Kidney (tissue), 14 donors: Measurements from ENCODE around the gene CLCN5. TPM values are rescaled to one million over a fixed set of nuclear protein-coding genes. Genes with fewer than 3 reads are reported as not detected.
A peak's percentile ranks its signal among the peaks of the same experiment; 100 is the strongest.

Source experiments
- DNase-seq, 5 donors: peaks; one replicate each; pipeline ENCODE4 v3.0.0-alpha.2; 2013 to 2020
- FAIRE-seq: peaks from 2 replicates; lab custom pipeline; 2012; peaks lifted over from hg19 to GRCh38; lab: Jason Lieb, UNC
- H3K27ac ChIP-seq, 2 donors: one replicate each; pipeline ENCODE4 v1.7.0; 2013; ENCODE audit warnings: low read depth in 2 of 2, low read length in 2 of 2, inconsistent platforms in 1 of 2
- H3K27me3 ChIP-seq: one replicate; pipeline ENCODE4 v1.7.1; 2013; ENCODE audit warnings: low read length, inconsistent platforms; ENCODE audit not compliant: control insufficient read depth, insufficient read depth
- H3K36me3 ChIP-seq, 3 donors: one replicate each; pipeline versions ENCODE4 v1.7.0 to v1.7.1; 2013; ENCODE audit warnings: low read length in 3 of 3, control low read depth in 1 of 3, inconsistent platforms in 1 of 3; ENCODE audit not compliant: insufficient read depth in 3 of 3, control insufficient read depth in 2 of 3
- H3K4me1 ChIP-seq, 3 donors: one replicate each; pipeline versions ENCODE4 v1.7.0 to v1.7.1; 2013; ENCODE audit warnings: low read length in 3 of 3, inconsistent platforms in 1 of 3, low read depth in 1 of 3; ENCODE audit not compliant: control insufficient read depth in 2 of 3, insufficient read depth in 2 of 3
- H3K4me3 ChIP-seq, 3 donors: one replicate each; pipeline versions ENCODE4 v1.7.0 to v1.8.1; 2013; ENCODE audit warnings: low read length in 3 of 3, control low read depth in 1 of 3, inconsistent platforms in 1 of 3
- H3K9ac ChIP-seq, 3 donors: one replicate each; pipeline versions ENCODE4 v1.7.0 to v1.7.1; 2013; ENCODE audit warnings: low read length in 3 of 3, control low read depth in 1 of 3, inconsistent platforms in 1 of 3
- H3K9me3 ChIP-seq, 3 donors: one replicate each; pipeline versions ENCODE4 v1.7.0 to v1.7.1; 2013; ENCODE audit warnings: low read length in 3 of 3, control low read depth in 1 of 3, inconsistent platforms in 1 of 3; ENCODE audit not compliant: control insufficient read depth in 2 of 3, insufficient read depth in 1 of 3
- CTCF ChIP-seq: IDR thresholded peaks from 3 replicates; pipeline ENCODE4 v1.5.1; 2012; ENCODE audit warnings: mild to moderate bottlenecking, moderate library complexity, borderline replicate concordance; ENCODE audit not compliant: insufficient read depth; ENCODE audit errors: extremely low read depth
- intact Hi-C: fragments of 100-400 bp; cut with DNase I; formaldehyde crosslinking; loops from one replicate; pipeline ENCODE4 v1.11.1; 2022
- polyA plus RNA-seq: library from polyadenylated mRNA; stranded (reverse); fragments of 350-450 nt; fragmentation: Illumina TruSeq; extraction: RNeasy Lipid Tissue Mini Kit (QIAGEN cat#74804); gene quantifications from one replicate; pipeline ENCODE4 v1.2.3, GENCODE V29; 2014; ENCODE audit warnings: low read depth, low replicate concordance; ENCODE audit not compliant: insufficient read depth
- total RNA-seq: library from RNA; stranded (reverse); fragmentation: NEBNext Ultra II Directional; extraction: Animal tissue kit (Norgen Biotek cat#: 25700); gene quantifications from one replicate; pipeline ENCODE4 v1.2.1, GENCODE V29; 2021
- donor health status: control.
- donor health status: control.
- donor health status: control.
- donor health status: control.
- donor health status: control.
- donor health status: DM: yes; HTN: yes; CAD: no.
- donor health status: Normal renal cell carcinoma (clear cell type).

CLCN5 gene
- total and polyA plus RNA-seq, 2 donors from 2014 or later = 21.1 to 29.7 TPM

- no peaks in the 10 kb centered on the region for H3K9me3 ChIP-seq
- peaks cover 0 to 2% (median 0%) of the 10 kb centered on the region in 3 donors for H3K36me3 ChIP-seq
- no peaks in the 10 kb centered on the region for H3K27me3 ChIP-seq
- H3K4me3 ChIP-seq = no peak overlapping the region
- FAIRE-seq (no peak), DNase-seq (peak in 1 of 5 donors; percentile 25)
- H3K4me1 ChIP-seq = peaks cover 0 to 5% (median 5%) of the 10 kb centered on the region in 3 donors
- no peak overlapping the region for H3K27ac ChIP-seq
- H3K9ac ChIP-seq = no peak overlapping the region
- no peak for TF ChIP-seq CTCF
- intact Hi-C loops = no loop called here
Observed at GRCh38 chrX:49877397-49878101, 44.8 kb upstream of the CLCN5 start.

GRCh38 chrX:49878128-49878833 lies 44.1 kb upstream of the CLCN5 start:
- H3K4me1 ChIP-seq = peaks cover 0 to 5% (median 5%) of the 10 kb centered on the region in 3 donors
- FAIRE-seq (no peak), DNase-seq (peak in 2 of 5 donors; percentile 55 to 74)
- peaks cover 0 to 2% (median 0%) of the 10 kb centered on the region in 3 donors for H3K36me3 ChIP-seq
- H3K9ac ChIP-seq = peak overlapping the region in 1 of 3 donors; percentile 46
- H3K27ac ChIP-seq = peak overlapping the region; percentile 83 to 85
- peak overlapping the region; percentile 46 to 68 (median 65) for H3K4me3 ChIP-seq
- H3K27me3 ChIP-seq = no peaks in the 10 kb centered on the region
- TF ChIP-seq CTCF = no peak
- no peaks in the 10 kb centered on the region for H3K9me3 ChIP-seq
- intact Hi-C loops = no loop called here

- peaks cover 0 to 2% (median 0%) of the 10 kb centered on the region in 3 donors for H3K36me3 ChIP-seq
- TF ChIP-seq CTCF = peak; percentile 26
- H3K27me3 ChIP-seq = no peaks in the 10 kb centered on the region
- H3K4me1 ChIP-seq = peaks cover 0 to 5% (median 5%) of the 10 kb centered on the region in 3 donors
- H3K4me3 ChIP-seq = peak within 1 kb of the TSS; percentile 46 to 68 (median 68)
- H3K27ac ChIP-seq = peak within 1 kb of the TSS; percentile 83 to 85
- intact Hi-C loops = no loop called here
- peak; percentile 86 to 93 (median 90) for DNase-seq
- no peaks in the 10 kb centered on the region for H3K9me3 ChIP-seq
- no peak for FAIRE-seq
- peak within 1 kb of the TSS in 2 of 3 donors; percentile 2 to 46 for H3K9ac ChIP-seq
Observed at GRCh38 chrX:49878834-49879655, 43.4 kb upstream of the CLCN5 start, which contains the start of gene USP27X. Gene USP27X (plus strand): TSS chrX:49879484. CDS start chrX:49880308, 824 bp downstream.
